NOMO-1 treated with DMSO at 0.1 percent for 48 hours (cell line): Measurements from ENCODE around the gene DEPDC4.

Experiments
- DNase-seq: peaks from one replicate; lab custom pipeline; 2025; ENCODE audit not compliant: unreplicated experiment; lab: John Stamatoyannopoulos, UW

DEPDC4 gene

GRCh38 chr12:100215209-100215608, 51.7 kb downstream of the DEPDC4 start:
- DNase-seq = peak; percentile 6

GRCh38 chr12:100214518-100214917, 52.4 kb downstream of the DEPDC4 start:
- no peak for DNase-seq

GRCh38 chr12:100213016-100213891, 53.6 kb downstream of the DEPDC4 start:
- no peak for DNase-seq

- no peak for DNase-seq
Measured at GRCh38 chr12:100211698-100212097, 55.2 kb downstream of the DEPDC4 start.

- no peak for DNase-seq
Measured at GRCh38 chr12:100208834-100209233, 58.0 kb downstream of the DEPDC4 start.

- no peak for DNase-seq
Measured at GRCh38 chr12:100207311-100207710, 59.6 kb downstream of the DEPDC4 start.

- DNase-seq = no peak
Measured at GRCh38 chr12:100201604-100202423, 65.1 kb downstream of the DEPDC4 start.

- DNase-seq = peak; percentile 94
Measured at GRCh38 chr12:100200463-100201181, 66.3 kb downstream of the DEPDC4 start, which contains the start of gene ACTR6. Gene ACTR6, plus strand, starts transcription at chr12:100200815. Its CDS starts 37 bp downstream, at chr12:100200852.

- no peak for DNase-seq
Measured at GRCh38 chr12:100199347-100200149, 67.3 kb downstream of the DEPDC4 start.

- no peak for DNase-seq
Measured at GRCh38 chr12:100199023-100199346, 67.9 kb downstream of the DEPDC4 start.

GRCh38 chr12:100197486-100197885, 69.4 kb downstream of the DEPDC4 start:
- DNase-seq = no peak

GRCh38 chr12:100193085-100193484, 73.8 kb downstream of the DEPDC4 start:
- no peak for DNase-seq
